ENCODE results near the gene TXNRD1.

Gene TXNRD1

DNA sequence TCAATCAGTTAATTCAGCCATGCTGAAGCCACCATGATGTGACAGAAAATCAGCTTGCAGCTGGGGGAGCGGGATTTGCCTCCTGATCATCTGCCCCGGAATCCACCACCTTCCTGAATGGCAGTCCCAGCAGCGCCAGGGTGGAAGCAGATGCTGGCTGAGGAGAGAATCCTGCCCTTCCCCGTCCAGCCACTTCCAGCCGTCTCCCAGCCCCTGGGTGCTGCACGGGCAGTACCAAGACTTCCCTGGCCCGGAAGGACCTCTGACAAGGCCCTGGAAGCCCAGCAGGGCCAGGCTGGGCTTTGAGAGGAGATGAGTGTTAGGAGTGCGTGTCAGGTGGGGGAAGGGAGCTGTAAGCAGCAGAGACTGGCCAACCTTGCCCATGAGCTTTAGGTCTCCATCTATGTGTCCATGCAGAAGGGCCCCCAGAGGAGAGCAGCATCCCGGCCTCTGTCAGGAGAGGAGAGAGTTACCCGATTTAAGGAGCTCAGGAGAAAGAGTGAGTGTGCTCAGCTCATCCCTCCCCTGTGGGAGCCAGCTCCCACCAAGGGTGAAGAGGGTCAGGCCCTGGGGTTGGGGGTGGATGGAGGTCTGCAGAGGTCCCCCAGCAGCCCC, 157.2 kb downstream of the TXNRD1 start (continued):
- TF ChIP-seq ZNF133 (tag by site-specific recombination; IDR thresholded peaks at IDR 0.05) (no peak), MZF1 (tag by site-specific recombination; IDR thresholded peaks at IDR 0.05; ENCODE audit: borderline replicate concordance) (no peak), ZNF341 (tag by site-specific recombination; IDR thresholded peaks at IDR 0.05; ENCODE audit: low read depth) (no peak), ZNF211 (tag by site-specific recombination; IDR thresholded peaks at IDR 0.05; ENCODE audit: low read depth) (no peak)

DNA sequence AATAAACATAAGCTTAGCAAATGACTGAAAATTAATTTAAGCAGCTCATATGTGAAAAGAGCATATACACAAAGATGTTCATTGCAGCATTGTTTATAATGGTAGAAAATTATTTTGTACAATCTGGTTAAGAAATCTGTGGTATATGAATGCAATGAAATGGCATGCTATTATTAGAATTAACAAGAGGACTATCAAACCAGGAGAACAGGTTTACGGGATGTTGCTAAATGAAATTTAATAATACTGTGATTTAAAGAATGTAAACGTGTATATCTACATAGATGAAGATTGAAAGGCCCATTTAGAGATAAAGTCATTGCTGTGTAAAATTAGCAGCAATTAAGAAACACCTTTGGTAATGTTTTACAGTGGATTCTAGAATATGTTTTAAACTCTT, 158.5 kb downstream of the TXNRD1 start:
- Histone ChIP-seq H3K27ac (ENCODE audit: extremely low read depth, low read depth, low read length) (no peak overlapping the region), H3K4me3 (ENCODE audit: low read depth, low read length) (no peak overlapping the region), H3K4me1 (ENCODE audit: control insufficient read depth, insufficient read depth, low read length) (no peaks in the 10 kb centered on the region), H3K9me3 (ENCODE audit: control insufficient read depth, insufficient read depth, low read depth, low read length) (no peaks in the 10 kb centered on the region), H3K36me3 (ENCODE audit: control insufficient read depth in 2 of 2, insufficient read depth in 1 of 2, low read length in 2 of 2) (no peaks in the 10 kb centered on the region)
- ChIA-PET POLR2A (no interaction called here), CTCF (interaction anchor here (0.6 to 2.1 kb wide), 4 partner anchors 8 to 185 kb away, joined by 3 to 12 read pairs (median 4); no protein-coding TSS in a partner anchor)
- TF ChIP-seq ZNF707 (tag by site-specific recombination; IDR thresholded peaks at IDR 0.05) = no peak
- no peak for TF ChIP-seq KLF16 (tag by site-specific recombination; IDR thresholded peaks at IDR 0.05)
- TF ChIP-seq ZIC2 (tag by site-specific recombination; IDR thresholded peaks at IDR 0.05) = no peak

DNA sequence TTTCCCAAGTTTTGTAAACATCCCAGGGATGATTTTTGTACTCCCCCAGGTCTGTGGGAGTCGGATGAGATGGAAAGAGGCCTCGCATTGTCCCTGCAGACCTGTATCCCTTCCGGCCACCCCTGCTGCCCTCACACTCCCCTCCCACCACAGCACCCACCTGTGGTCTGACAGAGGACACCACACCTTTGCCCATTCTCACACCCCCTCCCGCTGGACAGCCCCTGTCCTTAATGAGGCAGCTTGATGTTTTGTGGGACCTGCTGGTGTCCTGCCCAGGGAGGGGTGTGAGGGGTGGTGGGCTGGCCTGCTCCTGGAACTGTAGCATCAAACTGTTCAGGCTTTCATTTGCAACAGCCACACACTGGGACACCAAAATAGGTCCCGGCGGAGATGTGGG, 159.2 kb downstream of the TXNRD1 start:
- H3K4me1 ChIP-seq (ENCODE audit: control insufficient read depth, insufficient read depth, low read length) = no peaks in the 10 kb centered on the region
- no peak overlapping the region for H3K4me3 ChIP-seq (ENCODE audit: low read depth, low read length)
- POLR2A ChIA-PET = no interaction called here
- H3K9me3 ChIP-seq (ENCODE audit: control insufficient read depth, insufficient read depth, low read depth, low read length) = no peaks in the 10 kb centered on the region
- no peaks in the 10 kb centered on the region for H3K36me3 ChIP-seq (ENCODE audit: control insufficient read depth in 2 of 2, insufficient read depth in 1 of 2, low read length in 2 of 2)
- no peak overlapping the region for H3K27ac ChIP-seq (ENCODE audit: extremely low read depth, low read depth, low read length)
- peak; percentile 76 for TF ChIP-seq EGR2 (tag by site-specific recombination; IDR thresholded peaks at IDR 0.05; ENCODE audit: low read depth)
- TF ChIP-seq ZNF654 (tag by site-specific recombination; IDR thresholded peaks at IDR 0.05; ENCODE audit: low read depth) = no peak
- peak; percentile 40 for TF ChIP-seq ZFHX2 (tag by site-specific recombination; conservative IDR thresholded peaks at IDR 0.05)
- no peak for TF ChIP-seq ZNF10 (tag by site-specific recombination; IDR thresholded peaks at IDR 0.05)
- CTCF ChIA-PET = interaction anchor here (0.6 kb wide), 1 partner anchor 90 kb away, joined by 3 read pairs; no protein-coding TSS in a partner anchor

DNA sequence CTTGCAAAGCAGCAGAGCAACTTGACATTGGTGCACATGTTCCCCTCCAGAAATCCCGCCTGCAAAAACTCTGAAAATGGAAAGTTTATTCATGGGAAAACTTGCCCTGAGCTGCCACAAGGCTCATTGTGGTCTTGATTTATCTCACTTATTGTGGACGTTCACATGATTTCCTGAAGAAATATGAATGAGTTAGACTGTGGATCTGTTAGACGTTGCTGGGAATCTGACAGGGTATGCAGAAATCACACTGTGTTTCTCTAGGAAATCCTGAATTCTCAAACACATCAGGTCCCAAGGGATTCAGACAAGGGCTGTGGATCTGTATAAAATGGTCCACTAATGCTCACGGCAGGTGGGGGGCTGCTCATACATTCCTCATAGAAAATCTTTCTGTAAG, 160.2 kb downstream of the TXNRD1 start:
- H3K27ac ChIP-seq (ENCODE audit: extremely low read depth, low read depth, low read length) = no peak overlapping the region
- H3K4me3 ChIP-seq (ENCODE audit: low read depth, low read length) = no peak overlapping the region
- H3K4me1 ChIP-seq (ENCODE audit: control insufficient read depth, insufficient read depth, low read length) = no peaks in the 10 kb centered on the region
- no peaks in the 10 kb centered on the region for H3K9me3 ChIP-seq (ENCODE audit: control insufficient read depth, insufficient read depth, low read depth, low read length)
- ChIA-PET POLR2A (no interaction called here), CTCF (interaction anchor here (0.5 to 0.6 kb wide), 2 partner anchors 106 to 213 kb away, joined by 3 read pairs; no protein-coding TSS in a partner anchor)
- H3K36me3 ChIP-seq (ENCODE audit: control insufficient read depth in 2 of 2, insufficient read depth in 1 of 2, low read length in 2 of 2) = no peaks in the 10 kb centered on the region
- TF ChIP-seq, protein P1, sequence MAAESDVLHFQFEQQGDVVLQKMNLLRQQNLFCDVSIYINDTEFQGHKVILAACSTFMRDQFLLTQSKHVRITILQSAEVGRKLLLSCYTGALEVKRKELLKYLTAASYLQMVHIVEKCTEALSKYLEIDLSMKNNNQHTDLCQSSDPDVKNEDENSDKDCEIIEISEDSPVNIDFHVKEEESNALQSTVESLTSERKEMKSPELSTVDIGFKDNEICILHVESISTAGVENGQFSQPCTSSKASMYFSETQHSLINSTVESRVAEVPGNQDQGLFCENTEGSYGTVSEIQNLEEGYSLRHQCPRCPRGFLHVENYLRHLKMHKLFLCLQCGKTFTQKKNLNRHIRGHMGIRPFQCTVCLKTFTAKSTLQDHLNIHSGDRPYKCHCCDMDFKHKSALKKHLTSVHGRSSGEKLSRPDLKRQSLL (tag by site-specific recombination; IDR thresholded peaks at IDR 0.05) = no peak
- TF ChIP-seq ZNF549 (tag by site-specific recombination; IDR thresholded peaks at IDR 0.05) (no peak), ZNF391 (tag by site-specific recombination; IDR thresholded peaks at IDR 0.05; ENCODE audit: borderline replicate concordance, low read depth) (no peak), ZNF221 (tag by site-specific recombination; IDR thresholded peaks at IDR 0.05; ENCODE audit: borderline replicate concordance) (no peak), ZNF433 (tag by site-specific recombination; IDR thresholded peaks at IDR 0.05; ENCODE audit: low read depth) (no peak), SALL2 (tag by site-specific recombination; IDR thresholded peaks at IDR 0.05; ENCODE audit: borderline replicate concordance) (no peak), KLF1 (tag by site-specific recombination; IDR thresholded peaks at IDR 0.05) (no peak)
- TF ChIP-seq, protein P2, sequence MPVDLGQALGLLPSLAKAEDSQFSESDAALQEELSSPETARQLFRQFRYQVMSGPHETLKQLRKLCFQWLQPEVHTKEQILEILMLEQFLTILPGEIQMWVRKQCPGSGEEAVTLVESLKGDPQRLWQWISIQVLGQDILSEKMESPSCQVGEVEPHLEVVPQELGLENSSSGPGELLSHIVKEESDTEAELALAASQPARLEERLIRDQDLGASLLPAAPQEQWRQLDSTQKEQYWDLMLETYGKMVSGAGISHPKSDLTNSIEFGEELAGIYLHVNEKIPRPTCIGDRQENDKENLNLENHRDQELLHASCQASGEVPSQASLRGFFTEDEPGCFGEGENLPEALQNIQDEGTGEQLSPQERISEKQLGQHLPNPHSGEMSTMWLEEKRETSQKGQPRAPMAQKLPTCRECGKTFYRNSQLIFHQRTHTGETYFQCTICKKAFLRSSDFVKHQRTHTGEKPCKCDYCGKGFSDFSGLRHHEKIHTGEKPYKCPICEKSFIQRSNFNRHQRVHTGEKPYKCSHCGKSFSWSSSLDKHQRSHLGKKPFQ (tag by site-specific recombination; IDR thresholded peaks at IDR 0.05) = no peak
- TF ChIP-seq, protein P3, sequence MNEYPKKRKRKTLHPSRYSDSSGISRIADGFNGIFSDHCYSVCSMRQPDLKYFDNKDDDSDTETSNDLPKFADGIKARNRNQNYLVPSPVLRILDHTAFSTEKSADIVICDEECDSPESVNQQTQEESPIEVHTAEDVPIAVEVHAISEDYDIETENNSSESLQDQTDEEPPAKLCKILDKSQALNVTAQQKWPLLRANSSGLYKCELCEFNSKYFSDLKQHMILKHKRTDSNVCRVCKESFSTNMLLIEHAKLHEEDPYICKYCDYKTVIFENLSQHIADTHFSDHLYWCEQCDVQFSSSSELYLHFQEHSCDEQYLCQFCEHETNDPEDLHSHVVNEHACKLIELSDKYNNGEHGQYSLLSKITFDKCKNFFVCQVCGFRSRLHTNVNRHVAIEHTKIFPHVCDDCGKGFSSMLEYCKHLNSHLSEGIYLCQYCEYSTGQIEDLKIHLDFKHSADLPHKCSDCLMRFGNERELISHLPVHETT (tag by site-specific recombination; IDR thresholded peaks at IDR 0.05) = no peak
- TF ChIP-seq, protein P4, sequence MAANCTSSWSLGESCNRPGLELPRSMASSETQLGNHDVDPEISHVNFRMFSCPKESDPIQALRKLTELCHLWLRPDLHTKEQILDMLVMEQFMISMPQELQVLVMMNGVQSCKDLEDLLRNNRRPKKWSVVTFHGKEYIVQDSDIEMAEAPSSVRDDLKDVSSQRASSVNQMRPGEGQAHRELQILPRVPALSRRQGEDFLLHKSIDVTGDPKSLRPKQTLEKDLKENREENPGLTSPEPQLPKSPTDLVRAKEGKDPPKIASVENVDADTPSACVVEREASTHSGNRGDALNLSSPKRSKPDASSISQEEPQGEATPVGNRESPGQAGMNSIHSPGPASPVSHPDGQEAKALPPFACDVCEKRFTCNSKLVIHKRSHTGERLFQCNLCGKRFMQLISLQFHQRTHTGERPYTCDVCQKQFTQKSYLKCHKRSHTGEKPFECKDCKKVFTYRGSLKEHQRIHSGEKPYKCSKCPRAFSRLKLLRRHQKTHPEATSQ (tag by site-specific recombination; IDR thresholded peaks at IDR 0.05) = no peak
